ENCODE data around the gene RTEL1. TPM values are rescaled to one million over a fixed set of nuclear protein-coding genes. Genes with fewer than 3 reads are reported as not detected.

Gene RTEL1
- polyA plus RNA-seq, 1 of the 3 experiments (the other 2 are of a cell fraction), result 9.9 TPM

GRCh38 chr20:63689046-63690002 lies 31.2 kb downstream of the RTEL1 start:
- no peaks in the 10 kb centered on the region for H4K20me1 ChIP-seq (ENCODE audit: insufficient read depth)
- no peaks in the 10 kb centered on the region for H3K27me3 ChIP-seq (ENCODE audit: insufficient read depth)
- ChIA-PET POLR2A (no interaction called here), CTCF (no interaction called here)
- no peak for TF ChIP-seq FOXJ3 (CRISPR knock-in tag; IDR thresholded peaks at IDR 0.05)
- no peak for TF ChIP-seq ELF1 (IDR thresholded peaks at IDR 0.05)
- TF ChIP-seq NFIC (IDR thresholded peaks at IDR 0.05; ENCODE audit: borderline replicate concordance), result no peak
- no peak for TF ChIP-seq EP300 (IDR thresholded peaks at IDR 0.05; ENCODE audit: borderline replicate concordance in 1 of 2, low read depth in 1 of 2, low read length in 1 of 2)
- TF ChIP-seq NRF1 (IDR thresholded peaks at IDR 0.05; ENCODE audit: low read depth, low read length), result no peak
- no peak for TF ChIP-seq RAD21 (IDR thresholded peaks at IDR 0.05; ENCODE audit: low read length)
- TF ChIP-seq GATA2 (CRISPR knock-in tag; IDR thresholded peaks at IDR 0.05), result no peak
- TF ChIP-seq MAX (IDR thresholded peaks at IDR 0.05; ENCODE audit: low read depth), result no peak
- no peak for TF ChIP-seq IRF3 (IDR thresholded peaks at IDR 0.05; ENCODE audit: low read depth, low read length)
- TF ChIP-seq TCF12 (IDR thresholded peaks at IDR 0.05), result no peak
- TF ChIP-seq MXI1 (IDR thresholded peaks at IDR 0.05; ENCODE audit: low read depth, low read length), result no peak
- no peak for TF ChIP-seq PBX3 (IDR thresholded peaks at IDR 0.05)
- no peak for TF ChIP-seq MEF2A (IDR thresholded peaks at IDR 0.05; ENCODE audit: borderline replicate concordance, low read depth)
- TF ChIP-seq SMC3 (IDR thresholded peaks at IDR 0.05; ENCODE audit: low read depth, low read length), result no peak
- no peak for TF ChIP-seq CTCF (IDR thresholded peaks at IDR 0.05)
- TF ChIP-seq TEAD4 (IDR thresholded peaks at IDR 0.05; ENCODE audit: borderline replicate concordance, insufficient read depth), result no peak
- TF ChIP-seq RFX5 (IDR thresholded peaks at IDR 0.05; ENCODE audit: low read length), result no peak
- no peak for TF ChIP-seq SIN3A (IDR thresholded peaks at IDR 0.05; ENCODE audit: borderline replicate concordance, low read depth, low read length)
- no peak for TF ChIP-seq EZH2phosphoT487 (IDR thresholded peaks at IDR 0.05; ENCODE audit: borderline replicate concordance, low read depth)
- no peaks in the 10 kb centered on the region for H3F3A ChIP-seq (replicated peaks; ENCODE audit: insufficient read depth)
- no peak overlapping the region for H3K9ac ChIP-seq
- H2AFZ ChIP-seq (ENCODE audit: low read depth), result no peak overlapping the region
- DNase-seq, result no peak
- no peak overlapping the region for H3K27ac ChIP-seq (ENCODE audit: low read depth in 2 of 2, low read length in 1 of 2)
- no peak overlapping the region for H3K4me2 ChIP-seq
- peaks cover 0 to under 1% of the 10 kb centered on the region in 2 experiments for H3K36me3 ChIP-seq (replicated peaks in 1 of 2; ENCODE audit: control insufficient read depth in 1 of 2, insufficient read depth in 2 of 2, low read length in 1 of 2)
- H3K4me3 ChIP-seq (ENCODE audit: low read depth in 2 of 2, low read length in 1 of 2), result no peak overlapping the region
- no peaks in the 10 kb centered on the region for H3K4me1 ChIP-seq (ENCODE audit: control insufficient read depth in 1 of 2, insufficient read depth in 2 of 2, low read depth in 1 of 2, low read length in 1 of 2)
- WGBS (ENCODE audit: low lambda C conversion rate), result 84% methylated on average over 7 of the region's 44 CpGs
- no peaks in the 10 kb centered on the region for H3K9me3 ChIP-seq
- no peaks in the 10 kb centered on the region for H3K9me2 ChIP-seq
- no peaks in the 10 kb centered on the region for H3K79me2 ChIP-seq (ENCODE audit: insufficient read depth)

Data from SK-N-SH (cell line).